Measurements from ENCODE around the gene IFT43. TPM values are rescaled to one million over a fixed set of nuclear protein-coding genes. Genes with fewer than 3 reads are reported as not detected.

IFT43 gene
- total RNA-seq, result 100 to 1,000 TPM in 1 of 4 donors, 10 to 100 TPM in 3; 24.5 to 412 (median 31.2) TPM

GRCh38 chr14:75985618-75986438, at the start of gene IFT43:
TSS of gene IFT43 (plus strand) at chr14:75985763. CDS start at chr14:75985787, 24 bp downstream.
- intact Hi-C loops (cut with DNase I; ENCODE audit: low total_unique reads), result no loop called here
- Histone ChIP-seq H3K27me3 (no peaks in the 10 kb centered on the region), H3K4me3 (peak within 1 kb of the TSS; percentile 58 to 89 (median 83)), H3K27ac (peak within 1 kb of the TSS; percentile 84 to 92 (median 90)), H3K9me3 (no peaks in the 10 kb centered on the region), H3K4me1 (peaks cover 14 to 29% (median 18%) of the 10 kb centered on the region in 4 donors), H3K36me3 (no peaks in the 10 kb centered on the region)
- in situ Hi-C loops (cut with MboI; ENCODE audit: low pct_ligation_motif_present in 1 of 4, low pct_unique_long_range_greater_than_20kb in 1 of 4, low sequenced_read_pairs in 3 of 4), result loop anchor here (10.0 kb wide), 2 partner anchors 81 to 271 kb away; no protein-coding TSS in a partner anchor
- DNase-seq, result peak; percentile 94
- TF ChIP-seq POLR2A (IDR thresholded peaks at IDR 0.05) (peak; percentile 48), EP300 (IDR thresholded peaks at IDR 0.05; ENCODE audit: low read depth) (no peak), POLR2AphosphoS5 (IDR thresholded peaks at IDR 0.05) (peak; percentile 57 to 77 (median 72)), CTCF (IDR thresholded peaks at IDR 0.05) (no peak)
- 0 to 1% methylated on average over 1 to 50 of the region's 52 CpGs for WGBS, 2 donors (ENCODE audit: low coverage in 1 of 2)

GRCh38 chr14:75939200-75939599, 46.4 kb upstream of the IFT43 start:
- in situ Hi-C loops (cut with MboI; ENCODE audit: low pct_ligation_motif_present in 1 of 4, low pct_unique_long_range_greater_than_20kb in 1 of 4, low sequenced_read_pairs in 3 of 4) (no loop called here), intact Hi-C loops (cut with DNase I; ENCODE audit: low total_unique reads) (no loop called here)
- H3K36me3 ChIP-seq, result no peaks in the 10 kb centered on the region
- no peaks in the 10 kb centered on the region for H3K27me3 ChIP-seq
- H3K4me3 ChIP-seq, result no peak overlapping the region
- H3K9me3 ChIP-seq, result no peaks in the 10 kb centered on the region
- TF ChIP-seq EP300 (IDR thresholded peaks at IDR 0.05; ENCODE audit: low read depth) (no peak), POLR2A (IDR thresholded peaks at IDR 0.05) (no peak), POLR2AphosphoS5 (IDR thresholded peaks at IDR 0.05) (no peak), CTCF (IDR thresholded peaks at IDR 0.05) (no peak)
- no peak for DNase-seq
- no peaks in the 10 kb centered on the region for H3K4me1 ChIP-seq
- 67 to 83% methylated on average over 1 of the region's 1 CpG for WGBS, 2 donors (ENCODE audit: low coverage in 1 of 2)
- no peak overlapping the region for H3K27ac ChIP-seq

- no peak for TF ChIP-seq EP300 (IDR thresholded peaks at IDR 0.05; ENCODE audit: low read depth)
- TF ChIP-seq POLR2AphosphoS5 (IDR thresholded peaks at IDR 0.05), result no peak
- no peak for TF ChIP-seq POLR2A (IDR thresholded peaks at IDR 0.05)
- no peak for TF ChIP-seq CTCF (IDR thresholded peaks at IDR 0.05)
- intact Hi-C loops (cut with DNase I; ENCODE audit: low total_unique reads), result no loop called here
- DNase-seq, result no peak
Observed at GRCh38 chr14:75941030-75941429, 44.5 kb upstream of the IFT43 start.

GRCh38 chr14:75944607-75945241, 40.8 kb upstream of the IFT43 start:
- intact Hi-C loops (cut with DNase I; ENCODE audit: low total_unique reads), result no loop called here
- Histone ChIP-seq H3K4me1 (no peaks in the 10 kb centered on the region), H3K27ac (no peak overlapping the region), H3K9me3 (no peaks in the 10 kb centered on the region), H3K36me3 (no peaks in the 10 kb centered on the region), H3K27me3 (no peaks in the 10 kb centered on the region), H3K4me3 (no peak overlapping the region)
- DNase-seq, result no peak
- in situ Hi-C loops (cut with MboI; ENCODE audit: low pct_ligation_motif_present in 1 of 4, low pct_unique_long_range_greater_than_20kb in 1 of 4, low sequenced_read_pairs in 3 of 4), result no loop called here
- 67 to 87% methylated on average over 1 to 4 of the region's 4 CpGs for WGBS, 2 donors (ENCODE audit: low coverage in 1 of 2)
- TF ChIP-seq CTCF (IDR thresholded peaks at IDR 0.05) (no peak), EP300 (IDR thresholded peaks at IDR 0.05; ENCODE audit: low read depth) (no peak), POLR2AphosphoS5 (IDR thresholded peaks at IDR 0.05) (no peak), POLR2A (IDR thresholded peaks at IDR 0.05) (no peak)

More at GRCh38 chr14:75941030-75941429, 44.5 kb upstream of the IFT43 start:
- no peak overlapping the region for H3K4me3 ChIP-seq
- no peaks in the 10 kb centered on the region for H3K9me3 ChIP-seq
- WGBS, 2 donors (ENCODE audit: low coverage in 1 of 2), result 90 to 100% methylated on average over 1 to 4 of the region's 4 CpGs
- in situ Hi-C loops (cut with MboI; ENCODE audit: low pct_ligation_motif_present in 1 of 4, low pct_unique_long_range_greater_than_20kb in 1 of 4, low sequenced_read_pairs in 3 of 4), result no loop called here
- no peaks in the 10 kb centered on the region for H3K4me1 ChIP-seq
- no peaks in the 10 kb centered on the region for H3K27me3 ChIP-seq
- H3K27ac ChIP-seq, result no peak overlapping the region
- H3K36me3 ChIP-seq, result no peaks in the 10 kb centered on the region

Measured in transverse colon (tissue), 4 donors.